Lower lobe of right lung (tissue), 2 donors: ENCODE data around the gene IFNLR1. TPM values are rescaled to one million over a fixed set of nuclear protein-coding genes. Genes with fewer than 3 reads are reported as not detected.

ENCODE experiments used
- ATAC-seq, 2 donors: fragments of 200-7000 bp; cut with Tn5 transposase; one replicate each; pipeline ENCODE4 v1.9.1; 2020 to 2022; ENCODE audit warnings: mild to moderate bottlenecking in 2 of 2, moderate library complexity in 2 of 2
- DNase-seq: peaks from one replicate; pipeline ENCODE4 v3.0.0-alpha.2; 2020
- H3K27ac ChIP-seq: fragments of 200-600 bp; one replicate; pipeline ENCODE4 v1.8.0; 2022
- H3K27me3 ChIP-seq: fragments of 200-600 bp; one replicate; pipeline ENCODE4 v1.8.0; 2022; ENCODE audit warnings: low read depth
- H3K36me3 ChIP-seq: fragments of 200-600 bp; one replicate; pipeline ENCODE4 v1.8.0; 2022; ENCODE audit warnings: mild to moderate bottlenecking
- H3K4me1 ChIP-seq: fragments of 200-600 bp; one replicate; pipeline ENCODE4 v1.8.0; 2022
- H3K4me3 ChIP-seq: fragments of 200-600 bp; one replicate; pipeline ENCODE4 v1.8.0; 2022; ENCODE audit warnings: mild to moderate bottlenecking
- H3K9me3 ChIP-seq: fragments of 200-600 bp; one replicate; pipeline ENCODE4 v1.8.0; 2022
- intact Hi-C: fragments of 100-400 bp; cut with DNase I; formaldehyde crosslinking; loops from one replicate; pipeline ENCODE4 v1.11.0; 2022
- total RNA-seq: library from RNA; stranded (reverse); fragmentation: NEBNext Ultra II Directional; extraction: Animal tissue kit (Norgen Biotek cat#: 25700); gene quantifications from one replicate; pipeline ENCODE4 v1.2.1, GENCODE V29; 2021
- TF ChIP-seq, protein P1 (sequence below): fragments of 200-600 bp; IDR thresholded peaks from one replicate; pipeline ENCODE4 v1.8.0; 2022; ENCODE audit warnings: antibody characterized with exemption, mild to moderate bottlenecking
- donor health status: DM: no; HTN: yes; CAD: no; lungs with severe emphysema.

The IFNLR1 gene
- total RNA-seq, 1 donor from 2014 or later: 11.7 TPM

GRCh38 chr1:24118410-24119242, 68.5 kb downstream of the IFNLR1 start:
- no peaks in the 10 kb centered on the region for H3K36me3 ChIP-seq
- TF ChIP-seq, protein P1, sequence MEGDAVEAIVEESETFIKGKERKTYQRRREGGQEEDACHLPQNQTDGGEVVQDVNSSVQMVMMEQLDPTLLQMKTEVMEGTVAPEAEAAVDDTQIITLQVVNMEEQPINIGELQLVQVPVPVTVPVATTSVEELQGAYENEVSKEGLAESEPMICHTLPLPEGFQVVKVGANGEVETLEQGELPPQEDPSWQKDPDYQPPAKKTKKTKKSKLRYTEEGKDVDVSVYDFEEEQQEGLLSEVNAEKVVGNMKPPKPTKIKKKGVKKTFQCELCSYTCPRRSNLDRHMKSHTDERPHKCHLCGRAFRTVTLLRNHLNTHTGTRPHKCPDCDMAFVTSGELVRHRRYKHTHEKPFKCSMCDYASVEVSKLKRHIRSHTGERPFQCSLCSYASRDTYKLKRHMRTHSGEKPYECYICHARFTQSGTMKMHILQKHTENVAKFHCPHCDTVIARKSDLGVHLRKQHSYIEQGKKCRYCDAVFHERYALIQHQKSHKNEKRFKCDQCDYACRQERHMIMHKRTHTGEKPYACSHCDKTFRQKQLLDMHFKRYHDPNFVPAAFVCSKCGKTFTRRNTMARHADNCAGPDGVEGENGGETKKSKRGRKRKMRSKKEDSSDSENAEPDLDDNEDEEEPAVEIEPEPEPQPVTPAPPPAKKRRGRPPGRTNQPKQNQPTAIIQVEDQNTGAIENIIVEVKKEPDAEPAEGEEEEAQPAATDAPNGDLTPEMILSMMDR: no peak
- H3K4me3 ChIP-seq: no peak overlapping the region
- DNase-seq (peak; percentile 19), ATAC-seq (no peak)
- H3K9me3 ChIP-seq: no peaks in the 10 kb centered on the region
- no peak overlapping the region for H3K27ac ChIP-seq
- intact Hi-C loops: no loop called here
- peaks cover 5% of the 10 kb centered on the region for H3K27me3 ChIP-seq
- H3K4me1 ChIP-seq: peaks cover 11% of the 10 kb centered on the region

DNA sequence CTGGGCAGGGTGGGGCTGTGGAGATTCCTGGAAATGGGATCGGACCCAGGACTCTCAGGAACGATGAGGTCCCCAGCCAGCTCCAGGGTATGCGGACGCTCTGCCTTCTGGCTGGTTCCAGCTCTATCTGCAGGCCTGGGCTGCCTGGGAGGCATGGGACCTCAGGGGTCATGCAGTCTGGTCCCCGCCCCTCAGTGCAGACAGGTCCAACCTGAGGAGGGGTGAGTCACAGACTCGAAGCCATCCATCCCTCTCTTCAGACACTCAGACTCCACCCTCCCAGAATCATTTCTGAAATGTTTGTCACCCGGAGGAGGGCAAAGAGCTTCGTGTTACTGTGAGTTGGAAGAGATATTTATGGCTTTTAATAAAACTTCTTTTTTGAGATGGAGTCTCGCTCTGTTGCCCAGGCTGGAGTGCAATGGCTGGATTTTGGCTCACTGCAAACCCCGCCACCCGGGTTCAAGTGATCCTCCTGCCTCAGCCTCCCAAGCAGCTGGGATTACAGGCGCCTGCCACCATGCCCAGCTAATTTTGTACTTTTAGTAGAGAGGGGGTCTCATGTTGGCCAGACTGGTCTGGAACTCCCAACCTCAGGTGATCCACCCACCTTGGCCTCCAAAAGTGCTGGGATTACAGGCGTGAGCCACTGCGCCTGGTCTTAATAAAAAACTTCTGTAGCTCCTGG, 69.2 kb downstream of the IFNLR1 start:
- intact Hi-C loops: no loop called here
- DNase-seq (peak; percentile 30), ATAC-seq (no peak)
- H3K9me3 ChIP-seq: no peaks in the 10 kb centered on the region
- H3K4me1 ChIP-seq: peaks cover 11% of the 10 kb centered on the region
- H3K4me3 ChIP-seq: no peak overlapping the region
- no peak overlapping the region for H3K27ac ChIP-seq
- H3K36me3 ChIP-seq: no peaks in the 10 kb centered on the region
- TF ChIP-seq, protein P1: no peak
- H3K27me3 ChIP-seq: peaks cover 5% of the 10 kb centered on the region

DNA sequence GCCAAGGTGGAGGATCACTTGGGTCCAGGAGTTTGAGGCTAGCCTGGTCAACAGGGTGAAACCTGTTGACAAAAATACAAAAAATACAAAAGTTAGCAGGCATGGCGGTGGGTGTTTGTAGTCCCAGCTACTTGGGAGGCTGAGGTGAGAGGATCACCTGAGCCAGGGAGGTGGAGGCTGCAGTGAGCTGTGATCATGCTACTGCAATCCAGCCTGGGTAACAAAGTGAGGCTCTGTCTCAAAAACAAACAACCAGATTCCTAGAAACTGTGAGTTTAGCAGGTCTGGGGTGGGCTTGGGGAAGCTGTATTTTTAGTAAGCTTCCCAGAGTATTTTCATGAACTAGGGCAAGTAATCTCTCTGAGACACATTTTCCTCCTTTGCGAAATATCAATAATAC, 70.0 kb downstream of the IFNLR1 start:
- peaks cover 18% of the 10 kb centered on the region for H3K4me1 ChIP-seq
- peak; percentile 11 for DNase-seq
- intact Hi-C loops: no loop called here
- no peak overlapping the region for H3K4me3 ChIP-seq
- H3K27ac ChIP-seq: no peak overlapping the region
- H3K27me3 ChIP-seq: peaks cover 5% of the 10 kb centered on the region
- no peaks in the 10 kb centered on the region for H3K9me3 ChIP-seq
- no peaks in the 10 kb centered on the region for H3K36me3 ChIP-seq
- no peak for ATAC-seq
- TF ChIP-seq, protein P1: no peak

- Histone ChIP-seq H3K27ac (no peak overlapping the region), H3K9me3 (no peaks in the 10 kb centered on the region), H3K27me3 (peaks cover 5% of the 10 kb centered on the region), H3K36me3 (no peaks in the 10 kb centered on the region), H3K4me1 (peaks cover 9% of the 10 kb centered on the region), H3K4me3 (no peak overlapping the region)
- intact Hi-C loops: no loop called here
- DNase-seq (no peak), ATAC-seq (no peak)
- TF ChIP-seq, protein P1: no peak
Observed at GRCh38 chr1:24114753-24115152, 72.3 kb downstream of the IFNLR1 start.

DNA sequence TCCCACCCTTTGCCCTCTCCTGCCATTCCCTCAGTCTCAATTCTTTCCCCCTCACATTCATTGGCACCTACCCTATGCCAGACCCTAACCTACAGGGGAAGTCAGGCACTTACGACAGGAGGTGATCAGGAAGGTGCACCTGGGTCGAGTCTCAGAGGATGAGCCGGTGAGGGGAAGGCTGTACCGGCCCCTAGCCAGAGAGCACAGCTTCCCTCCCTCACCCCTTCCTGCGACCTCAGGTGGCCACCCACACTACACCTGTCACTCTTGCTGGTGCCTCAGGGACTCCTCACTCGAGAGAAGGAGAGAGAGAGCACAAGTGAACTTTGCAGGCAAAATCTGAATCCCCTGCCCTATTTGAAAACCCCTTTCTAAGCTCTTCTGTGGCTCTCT, 73.5 kb downstream of the IFNLR1 start:
- peak; percentile 11 for DNase-seq
- no peak overlapping the region for H3K4me3 ChIP-seq
- H3K27me3 ChIP-seq: peaks cover 5% of the 10 kb centered on the region
- TF ChIP-seq, protein P1: no peak
- H3K9me3 ChIP-seq: no peaks in the 10 kb centered on the region
- intact Hi-C loops: no loop called here
- no peak overlapping the region for H3K27ac ChIP-seq
- no peaks in the 10 kb centered on the region for H3K36me3 ChIP-seq
- no peak for ATAC-seq
- peaks cover 8% of the 10 kb centered on the region for H3K4me1 ChIP-seq
